Upper lobe of left lung (tissue), 6 donors: ENCODE data around the gene INSR. TPM values are rescaled to one million over a fixed set of nuclear protein-coding genes. Genes with fewer than 3 reads are reported as not detected.
A peak's percentile ranks its signal among the peaks of the same experiment; 100 is the strongest.

Experiments
- ATAC-seq, 2 donors: fragments of 200-7000 bp; cut with Tn5 transposase; one replicate each; pipeline ENCODE4 v1.9.1; 2022; ENCODE audit warnings: mild to moderate bottlenecking in 2 of 2, moderate library complexity in 2 of 2; ENCODE audit not compliant: low FRiP score in 2 of 2
- DNase-seq, 2 donors: peaks; one replicate each; pipeline ENCODE4 v3.0.0-alpha.2; 2019 to 2020
- H3K27ac ChIP-seq, 4 donors: fragments of 200-600 bp; sonication (generic); one replicate each; pipeline ENCODE4 v1.5.1; 2016 to 2019
- H3K27me3 ChIP-seq, 4 donors: fragments of 200-600 bp; sonication (generic); one replicate each; pipeline ENCODE4 v1.5.1; 2017 to 2019
- H3K36me3 ChIP-seq, 4 donors: fragments of 200-600 bp; sonication (generic); one replicate each; pipeline ENCODE4 v1.5.1; 2016 to 2019
- H3K4me1 ChIP-seq, 4 donors: fragments of 200-600 bp; sonication (generic); one replicate each; pipeline ENCODE4 v1.5.1; 2018 to 2019
- H3K4me3 ChIP-seq, 4 donors: fragments of 200-600 bp; sonication (generic); one replicate each; pipeline ENCODE4 v1.5.1; 2017 to 2019; ENCODE audit warnings: mild to moderate bottlenecking in 2 of 4, moderate library complexity in 1 of 4
- H3K9me3 ChIP-seq, 4 donors: fragments of 200-600 bp; sonication (generic); one replicate each; pipeline ENCODE4 v1.5.1; 2018 to 2019
- EP300 ChIP-seq, 4 donors: sonication (generic); formaldehyde crosslinking; IDR thresholded peaks; one replicate each; pipeline ENCODE4 v1.5.1; 2017; ENCODE audit warnings: antibody characterized with exemption in 4 of 4, control low read depth in 2 of 4
- POLR2A ChIP-seq, 4 donors: fragments of 450-650 bp; IDR thresholded peaks; one replicate each; pipeline ENCODE4 v1.5.1; 2016 to 2017; ENCODE audit warnings: antibody characterized with exemption in 4 of 4, mild to moderate bottlenecking in 2 of 4
- POLR2AphosphoS5 ChIP-seq, 2 donors: sonication (generic); formaldehyde crosslinking; IDR thresholded peaks; one replicate each; pipeline ENCODE4 v1.5.1; 2017; ENCODE audit warnings: antibody characterized with exemption in 2 of 2
- WGBS, 2 donors: methylation state at CpG; one replicate each; pipeline ENCODE4 v1.1.5; 2017 to 2018; 5-methylcytosine and 5-hydroxymethylcytosine counted together
- total RNA-seq, 6 donors: library from RNA; depleted of rRNA in 4 of 6; stranded (reverse); fragments of >200 nt in 4 of 6; gene quantifications; one replicate each; pipeline versions ENCODE4 v1.1.0 to v1.2.1, GENCODE V29; 2016 to 2021
- TF ChIP-seq, protein P1 (sequence below), 6 experiments: fragments of 450-650 bp in 4 of 6; fragments of 200-600 bp in 2 of 6; sonication (generic) in 2 of 6; IDR thresholded peaks; one replicate each; pipeline ENCODE4 v1.5.1; 2016 to 2019; ENCODE audit warnings: antibody characterized with exemption in 6 of 6
- donor health status: DM: no; HTN: no; CAD: no; lungs with moderate emphysema.
- donor health status: DM: no; HTN: yes; CAD: no; lungs with severe emphysema.

INSR gene
- total RNA-seq, 6 donors from 2014 or later: 32.4 to 142 (median 49.9) TPM

DNA sequence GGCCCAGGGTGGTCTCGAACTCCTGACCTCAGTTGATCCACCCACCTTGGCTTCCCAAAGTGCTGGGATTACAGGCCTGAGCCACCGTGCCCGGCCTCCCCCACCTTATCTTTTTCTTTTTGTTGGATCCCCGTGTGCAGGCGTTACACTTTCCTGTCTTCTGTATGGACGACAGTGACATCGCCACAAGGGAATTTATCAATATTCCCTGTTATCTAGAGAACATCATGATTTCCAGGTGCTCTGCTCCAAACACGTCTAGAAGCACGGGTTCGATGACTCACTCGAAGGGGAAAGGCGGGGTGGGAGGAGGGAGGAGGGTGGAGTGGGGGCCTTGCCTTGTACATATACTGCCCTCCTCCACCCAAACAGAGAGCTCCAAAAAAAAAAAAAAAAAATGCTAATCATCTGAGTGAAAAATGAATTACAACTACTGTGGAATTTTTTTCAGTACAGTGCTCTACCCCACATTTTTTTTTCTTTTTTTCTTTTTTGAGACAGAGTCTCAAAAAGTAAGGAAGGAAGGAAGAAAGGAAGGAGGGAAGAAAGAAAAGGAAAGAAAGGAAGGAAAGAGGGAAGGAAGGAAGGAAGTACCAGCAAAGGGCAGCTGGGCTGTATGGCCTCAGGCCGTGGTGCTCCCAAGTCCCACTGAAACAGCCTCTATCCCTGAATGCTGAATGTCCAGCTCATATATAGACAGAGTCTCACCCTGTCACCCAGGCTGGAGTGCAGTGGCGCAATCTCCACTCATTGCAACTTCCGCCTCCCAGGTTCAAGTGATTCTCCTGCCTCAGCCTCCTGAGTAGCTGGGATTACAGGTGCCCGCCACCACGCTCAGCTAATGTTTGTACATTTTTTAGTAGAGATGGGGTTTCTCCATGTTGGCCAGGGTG, 36.8 kb downstream of the INSR start:
- Histone ChIP-seq H3K9me3 (no peaks in the 10 kb centered on the region), H3K36me3 (no peaks in the 10 kb centered on the region), H3K4me1 (peaks cover 0 to 8% (median 5%) of the 10 kb centered on the region in 4 donors), H3K27me3 (no peaks in the 10 kb centered on the region), H3K4me3 (no peak overlapping the region), H3K27ac (no peak overlapping the region)
- WGBS, 2 donors: 66 to 73% methylated on average over 17 of the region's 17 CpGs
- peak in 1 of 2 donors; percentile 39 for DNase-seq
- TF ChIP-seq, protein P1, sequence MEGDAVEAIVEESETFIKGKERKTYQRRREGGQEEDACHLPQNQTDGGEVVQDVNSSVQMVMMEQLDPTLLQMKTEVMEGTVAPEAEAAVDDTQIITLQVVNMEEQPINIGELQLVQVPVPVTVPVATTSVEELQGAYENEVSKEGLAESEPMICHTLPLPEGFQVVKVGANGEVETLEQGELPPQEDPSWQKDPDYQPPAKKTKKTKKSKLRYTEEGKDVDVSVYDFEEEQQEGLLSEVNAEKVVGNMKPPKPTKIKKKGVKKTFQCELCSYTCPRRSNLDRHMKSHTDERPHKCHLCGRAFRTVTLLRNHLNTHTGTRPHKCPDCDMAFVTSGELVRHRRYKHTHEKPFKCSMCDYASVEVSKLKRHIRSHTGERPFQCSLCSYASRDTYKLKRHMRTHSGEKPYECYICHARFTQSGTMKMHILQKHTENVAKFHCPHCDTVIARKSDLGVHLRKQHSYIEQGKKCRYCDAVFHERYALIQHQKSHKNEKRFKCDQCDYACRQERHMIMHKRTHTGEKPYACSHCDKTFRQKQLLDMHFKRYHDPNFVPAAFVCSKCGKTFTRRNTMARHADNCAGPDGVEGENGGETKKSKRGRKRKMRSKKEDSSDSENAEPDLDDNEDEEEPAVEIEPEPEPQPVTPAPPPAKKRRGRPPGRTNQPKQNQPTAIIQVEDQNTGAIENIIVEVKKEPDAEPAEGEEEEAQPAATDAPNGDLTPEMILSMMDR (IDR thresholded peaks at IDR 0.05): no peak
- no peak for TF ChIP-seq EP300 (IDR thresholded peaks at IDR 0.05)
- TF ChIP-seq POLR2AphosphoS5 (IDR thresholded peaks at IDR 0.05): no peak
- no peak for TF ChIP-seq POLR2A (IDR thresholded peaks at IDR 0.05)
- peak in 1 of 2 donors; percentile 60 for ATAC-seq

DNA sequence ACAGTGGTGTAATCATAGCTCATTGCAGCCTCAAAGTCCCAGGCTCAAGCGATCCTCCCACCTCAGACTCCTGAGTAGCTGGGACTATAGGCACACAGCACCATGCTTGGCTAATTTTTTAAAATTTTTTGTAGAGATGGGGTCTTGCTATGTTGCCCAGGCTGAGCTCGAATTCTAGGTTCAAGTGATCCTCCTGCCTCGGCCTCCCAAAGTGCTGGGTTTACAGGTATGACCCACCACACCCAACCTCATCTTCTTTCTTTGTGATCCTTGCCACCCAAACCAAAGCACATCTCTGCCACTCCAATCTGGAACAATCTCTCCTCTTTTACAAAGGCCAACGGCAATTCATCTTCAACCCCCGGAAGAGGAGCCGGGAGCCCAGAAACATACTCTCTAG, 38.6 kb downstream of the INSR start:
- ATAC-seq: no peak
- Histone ChIP-seq H3K4me3 (no peak overlapping the region), H3K27me3 (no peaks in the 10 kb centered on the region), H3K36me3 (no peaks in the 10 kb centered on the region), H3K4me1 (peaks cover 0 to 8% (median 5%) of the 10 kb centered on the region in 4 donors), H3K9me3 (no peaks in the 10 kb centered on the region), H3K27ac (no peak overlapping the region)
- no peak for TF ChIP-seq POLR2A (IDR thresholded peaks at IDR 0.05)
- TF ChIP-seq POLR2AphosphoS5 (IDR thresholded peaks at IDR 0.05): no peak
- TF ChIP-seq EP300 (IDR thresholded peaks at IDR 0.05): no peak
- TF ChIP-seq, protein P1 (IDR thresholded peaks at IDR 0.05): no peak
- DNase-seq: no peak
- WGBS, 2 donors: 94 to 96% methylated on average over 6 of the region's 6 CpGs

DNA sequence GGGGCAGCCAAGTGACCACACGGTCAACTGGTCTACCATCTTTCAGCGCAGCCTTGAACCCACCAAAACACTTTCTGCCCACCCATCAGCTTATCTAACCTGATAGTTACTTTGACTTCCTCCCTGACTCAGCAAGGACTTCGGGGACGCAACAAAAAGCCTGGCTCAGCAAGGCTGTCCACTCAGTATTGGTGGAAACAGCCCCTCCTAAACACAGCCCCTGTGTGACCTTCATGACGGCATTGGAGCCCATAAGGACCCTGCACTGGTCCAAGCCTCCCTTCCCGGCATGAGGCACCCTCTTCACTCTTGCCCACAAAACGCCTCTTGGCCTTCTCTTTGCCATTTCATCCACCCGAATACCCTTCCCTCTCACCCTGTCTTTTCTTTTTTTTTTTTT, 39.1 kb downstream of the INSR start:
- WGBS, 2 donors: 82 to 85% methylated on average over 8 of the region's 8 CpGs
- ATAC-seq: no peak
- Histone ChIP-seq H3K27me3 (no peaks in the 10 kb centered on the region), H3K36me3 (no peaks in the 10 kb centered on the region), H3K27ac (no peak overlapping the region), H3K4me1 (peaks cover 0 to 8% (median 6%) of the 10 kb centered on the region in 4 donors), H3K9me3 (no peaks in the 10 kb centered on the region), H3K4me3 (no peak overlapping the region)
- TF ChIP-seq EP300 (IDR thresholded peaks at IDR 0.05): no peak
- TF ChIP-seq POLR2A (IDR thresholded peaks at IDR 0.05): no peak
- TF ChIP-seq, protein P1 (IDR thresholded peaks at IDR 0.05): no peak
- no peak for TF ChIP-seq POLR2AphosphoS5 (IDR thresholded peaks at IDR 0.05)
- DNase-seq: no peak

DNA sequence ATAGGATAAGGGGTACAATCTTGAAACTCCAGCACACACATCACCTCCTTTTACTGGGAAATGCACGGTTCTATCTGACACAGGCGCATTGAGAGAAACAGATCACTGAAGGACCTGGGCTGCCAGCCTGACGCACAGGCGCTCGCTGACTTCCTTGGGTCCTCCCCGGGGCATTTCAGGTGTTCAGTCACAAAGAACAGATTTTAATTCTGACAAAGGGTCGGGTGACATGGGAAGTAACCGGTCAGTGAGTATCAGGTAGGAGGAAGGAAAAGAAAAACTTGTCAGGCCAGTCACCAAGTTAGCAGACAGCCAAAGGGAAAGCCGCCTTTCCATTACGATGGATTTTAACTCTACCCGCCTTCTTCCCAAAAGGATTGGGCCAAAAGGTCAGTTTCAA, 39.6 kb downstream of the INSR start:
- Histone ChIP-seq H3K27me3 (no peaks in the 10 kb centered on the region), H3K9me3 (no peaks in the 10 kb centered on the region), H3K36me3 (no peaks in the 10 kb centered on the region), H3K4me1 (peaks cover 0 to 8% (median 6%) of the 10 kb centered on the region in 4 donors), H3K4me3 (no peak overlapping the region), H3K27ac (no peak overlapping the region)
- DNase-seq: no peak
- 76 to 77% methylated on average over 11 of the region's 11 CpGs for WGBS, 2 donors
- no peak for ATAC-seq
- no peak for TF ChIP-seq POLR2AphosphoS5 (IDR thresholded peaks at IDR 0.05)
- TF ChIP-seq, protein P1 (IDR thresholded peaks at IDR 0.05): no peak
